22Rv1 (cell line): ENCODE data around the gene CDK5RAP1.

Source experiments
- H3K27ac ChIP-seq: fragments of 450-650 bp; 2 replicates; pipeline ENCODE4 v1.5.1; 2017
- CTCF ChIP-seq: fragments of 450-650 bp; IDR thresholded peaks from 2 replicates; pipeline ENCODE4 v1.5.1; 2017; ENCODE audit warnings: mild to moderate bottlenecking
- ZFX ChIP-seq: fragments of 450-650 bp; IDR thresholded peaks from 2 replicates; pipeline ENCODE4 v1.6.1; 2017; ENCODE audit warnings: antibody characterized with exemption, borderline replicate concordance

The CDK5RAP1 gene

GRCh38 chr20:33323236-33323635 is 78.1 kb downstream of the CDK5RAP1 start:
- H3K27ac ChIP-seq = no peak overlapping the region
- TF ChIP-seq CTCF (no peak), ZFX (no peak)

GRCh38 chr20:33322456-33322855 is 78.9 kb downstream of the CDK5RAP1 start:
- H3K27ac ChIP-seq = no peak overlapping the region
- no peak for TF ChIP-seq ZFX
- no peak for TF ChIP-seq CTCF

- TF ChIP-seq ZFX (no peak), CTCF (no peak)
- no peak overlapping the region for H3K27ac ChIP-seq
Observed at GRCh38 chr20:33320006-33320405, 81.3 kb downstream of the CDK5RAP1 start.

- TF ChIP-seq CTCF = no peak
- no peak for TF ChIP-seq ZFX
- no peak overlapping the region for H3K27ac ChIP-seq
Observed at GRCh38 chr20:33318096-33318429, 83.3 kb downstream of the CDK5RAP1 start.

- TF ChIP-seq ZFX (no peak), CTCF (no peak)
- no peak overlapping the region for H3K27ac ChIP-seq
Observed at GRCh38 chr20:33317424-33318095, 83.8 kb downstream of the CDK5RAP1 start.

GRCh38 chr20:33316958-33317357 is 84.4 kb downstream of the CDK5RAP1 start:
- no peak overlapping the region for H3K27ac ChIP-seq
- no peak for TF ChIP-seq CTCF
- TF ChIP-seq ZFX = no peak

- H3K27ac ChIP-seq = no peak overlapping the region
- TF ChIP-seq CTCF (no peak), ZFX (no peak)
Observed at GRCh38 chr20:33316343-33316742, 85.0 kb downstream of the CDK5RAP1 start.
